ENCODE results near the gene SLC8A1. TPM values are rescaled to one million over a fixed set of nuclear protein-coding genes. Genes with fewer than 3 reads are reported as not detected.

Gene SLC8A1
- total and polyA plus RNA-seq, 8 donors, result 0.31 to 105 (median 14.0) TPM

- no peak overlapping the region for H3K27ac ChIP-seq
- no peaks in the 10 kb centered on the region for H3K27me3 ChIP-seq
- 84 to 94% (median 90%) methylated on average over 8 to 12 of the region's 12 CpGs for whole genome bisulfite sequencing, 5 donors
- H3K36me3 ChIP-seq, result no peaks in the 10 kb centered on the region
- H3K9me3 ChIP-seq, result peaks cover 0 to 3% (median 0%) of the 10 kb centered on the region in 4 donors
- no peak for DNase-seq
- no peak overlapping the region for H3K4me3 ChIP-seq
- H3K4me1 ChIP-seq, result no peaks in the 10 kb centered on the region
- intact Hi-C loops (cut with DNase I; ENCODE audit: low total_unique reads), result no loop called here
- no peak for TF ChIP-seq CTCF (IDR thresholded peaks at IDR 0.05)
- TF ChIP-seq EP300 (IDR thresholded peaks at IDR 0.05), result no peak
- no peak for TF ChIP-seq POLR2AphosphoS5 (IDR thresholded peaks at IDR 0.05)
- no peak for TF ChIP-seq POLR2A (IDR thresholded peaks at IDR 0.05)
These were observed 379.3 kb downstream of the SLC8A1 start for GRCh38 chr2:40072442-40073232.

- no peaks in the 10 kb centered on the region for H3K4me1 ChIP-seq
- WGBS, 5 donors, result 80 to 95% (median 92%) methylated on average over 1 of the region's 1 CpG
- no peak for TF ChIP-seq POLR2AphosphoS5 (IDR thresholded peaks at IDR 0.05)
- TF ChIP-seq CTCF (IDR thresholded peaks at IDR 0.05), result no peak
- DNase-seq, result no peak
- H3K36me3 ChIP-seq, result no peaks in the 10 kb centered on the region
- intact Hi-C loops (cut with DNase I; ENCODE audit: low total_unique reads), result no loop called here
- H3K27me3 ChIP-seq, result no peaks in the 10 kb centered on the region
- no peak overlapping the region for H3K27ac ChIP-seq
- H3K9me3 ChIP-seq, result peaks cover 0 to 21% (median 8%) of the 10 kb centered on the region in 4 donors
- no peak overlapping the region for H3K4me3 ChIP-seq
These were observed 389.5 kb downstream of the SLC8A1 start for GRCh38 chr2:40062381-40062780.

- no peaks in the 10 kb centered on the region for H3K36me3 ChIP-seq
- WGBS, 5 donors, result 61 to 89% (median 73%) methylated on average over 1 of the region's 1 CpG
- H3K27ac ChIP-seq, result no peak overlapping the region
- H3K9me3 ChIP-seq, result no peaks in the 10 kb centered on the region
- TF ChIP-seq POLR2A (IDR thresholded peaks at IDR 0.05) (no peak), EP300 (IDR thresholded peaks at IDR 0.05) (no peak), CTCF (IDR thresholded peaks at IDR 0.05) (no peak), POLR2AphosphoS5 (IDR thresholded peaks at IDR 0.05) (no peak)
- intact Hi-C loops (cut with DNase I; ENCODE audit: low total_unique reads), result no loop called here
- H3K4me1 ChIP-seq, result no peaks in the 10 kb centered on the region
- H3K4me3 ChIP-seq, result no peak overlapping the region
- DNase-seq, result no peak
- H3K27me3 ChIP-seq, result no peaks in the 10 kb centered on the region
These were observed 402.1 kb downstream of the SLC8A1 start for GRCh38 chr2:40049781-40050180.

- 50 to 67% (median 64%) methylated on average over 1 of the region's 1 CpG for WGBS, 5 donors
- no peaks in the 10 kb centered on the region for H3K27me3 ChIP-seq
- no peak for DNase-seq
- TF ChIP-seq POLR2A (IDR thresholded peaks at IDR 0.05) (no peak), CTCF (IDR thresholded peaks at IDR 0.05) (no peak), EP300 (IDR thresholded peaks at IDR 0.05) (no peak), POLR2AphosphoS5 (IDR thresholded peaks at IDR 0.05) (no peak)
- H3K27ac ChIP-seq, result no peak overlapping the region
- H3K4me3 ChIP-seq, result no peak overlapping the region
- no peaks in the 10 kb centered on the region for H3K36me3 ChIP-seq
- intact Hi-C loops (cut with DNase I; ENCODE audit: low total_unique reads), result no loop called here
- no peaks in the 10 kb centered on the region for H3K4me1 ChIP-seq
- H3K9me3 ChIP-seq, result no peaks in the 10 kb centered on the region
These were observed 403.4 kb downstream of the SLC8A1 start for GRCh38 chr2:40048506-40048905.
